Measurements from ENCODE around the gene AADACL3.

AADACL3 gene

GRCh38 chr1:12678350-12678749, 37.6 kb upstream of the AADACL3 start:
- no peak for TF ChIP-seq CTCF (IDR thresholded peaks at IDR 0.05; ENCODE audit: low read depth, low read length)
- H3K4me3 ChIP-seq (ENCODE audit: low read depth, low read length): no peak overlapping the region
- no peak for DNase-seq
- H3K36me3 ChIP-seq: no peaks in the 10 kb centered on the region
- H3K27me3 ChIP-seq: no peaks in the 10 kb centered on the region
- H3K9me3 ChIP-seq: no peaks in the 10 kb centered on the region
- H3K4me1 ChIP-seq: no peaks in the 10 kb centered on the region

- TF ChIP-seq CTCF (IDR thresholded peaks at IDR 0.05; ENCODE audit: low read depth, low read length): no peak
- no peak overlapping the region for H3K4me3 ChIP-seq (ENCODE audit: low read depth, low read length)
- H3K4me1 ChIP-seq: no peaks in the 10 kb centered on the region
- DNase-seq: no peak
- no peaks in the 10 kb centered on the region for H3K27me3 ChIP-seq
- H3K9me3 ChIP-seq: no peaks in the 10 kb centered on the region
- no peaks in the 10 kb centered on the region for H3K36me3 ChIP-seq
Measured at GRCh38 chr1:12678820-12679219, 37.1 kb upstream of the AADACL3 start.

GRCh38 chr1:12690156-12690555, 25.8 kb upstream of the AADACL3 start:
- H3K4me1 ChIP-seq: no peaks in the 10 kb centered on the region
- DNase-seq: no peak

GRCh38 chr1:12692967-12693782, 22.7 kb upstream of the AADACL3 start:
- Histone ChIP-seq H3K36me3 (no peaks in the 10 kb centered on the region), H3K9me3 (no peaks in the 10 kb centered on the region), H3K4me1 (no peaks in the 10 kb centered on the region), H3K27me3 (no peaks in the 10 kb centered on the region), H3K4me3 (ENCODE audit: low read depth, low read length) (no peak overlapping the region)
- TF ChIP-seq CTCF (IDR thresholded peaks at IDR 0.05; ENCODE audit: low read depth, low read length): no peak
- DNase-seq: no peak

More at GRCh38 chr1:12690156-12690555, 25.8 kb upstream of the AADACL3 start:
- no peaks in the 10 kb centered on the region for H3K9me3 ChIP-seq
- no peak for TF ChIP-seq CTCF (IDR thresholded peaks at IDR 0.05; ENCODE audit: low read depth, low read length)
- no peak overlapping the region for H3K4me3 ChIP-seq (ENCODE audit: low read depth, low read length)
- no peaks in the 10 kb centered on the region for H3K36me3 ChIP-seq
- no peaks in the 10 kb centered on the region for H3K27me3 ChIP-seq

- no peak overlapping the region for H3K4me3 ChIP-seq (ENCODE audit: low read depth, low read length)
- no peaks in the 10 kb centered on the region for H3K9me3 ChIP-seq
- no peaks in the 10 kb centered on the region for H3K36me3 ChIP-seq
- no peak for DNase-seq
- H3K27me3 ChIP-seq: no peaks in the 10 kb centered on the region
- no peaks in the 10 kb centered on the region for H3K4me1 ChIP-seq
- no peak for TF ChIP-seq CTCF (IDR thresholded peaks at IDR 0.05; ENCODE audit: low read depth, low read length)
Measured at GRCh38 chr1:12696658-12697057, 19.3 kb upstream of the AADACL3 start.

GRCh38 chr1:12697397-12697796, 18.5 kb upstream of the AADACL3 start:
- no peaks in the 10 kb centered on the region for H3K4me1 ChIP-seq
- no peaks in the 10 kb centered on the region for H3K9me3 ChIP-seq
- no peak overlapping the region for H3K4me3 ChIP-seq (ENCODE audit: low read depth, low read length)
- DNase-seq: no peak
- H3K36me3 ChIP-seq: no peaks in the 10 kb centered on the region
- TF ChIP-seq CTCF (IDR thresholded peaks at IDR 0.05; ENCODE audit: low read depth, low read length): no peak
- no peaks in the 10 kb centered on the region for H3K27me3 ChIP-seq
